Testis (tissue), 2 donors: ENCODE data around the gene GRK3.

Experiments used
- CTCF ChIP-seq, 3 experiments: fragments of 450-650 bp in 2 of 3; fragments of 200-600 bp in 1 of 3; sonication (generic) in 1 of 3; IDR thresholded peaks; one replicate each; pipeline ENCODE4 v1.5.1; 2016 to 2019; ENCODE audit warnings: antibody characterized with exemption in 3 of 3, mild to moderate bottlenecking in 2 of 3, moderate library complexity in 1 of 3
- POLR2A ChIP-seq: fragments of 450-650 bp; IDR thresholded peaks from one replicate; pipeline ENCODE4 v1.6.1; 2017; ENCODE audit warnings: antibody characterized with exemption, mild to moderate bottlenecking, moderate library complexity

- TF ChIP-seq CTCF (IDR thresholded peaks at IDR 0.05), result no peak
- no peak for TF ChIP-seq POLR2A
These were observed 152.2 kb downstream of the GRK3 start for GRCh38 chr22:25716637-25717036.
